ENCODE results near the gene ATP7B. TPM values are rescaled to one million over a fixed set of nuclear protein-coding genes. Genes with fewer than 3 reads are reported as not detected.
A peak's percentile ranks its signal among the peaks of the same experiment; 100 is the strongest.

Gene ATP7B
- total RNA-seq, 1 donor from 2014 or later: 3.9 TPM

GRCh38 chr13:51937320-51938290 lies 73.6 kb downstream of the ATP7B start:
- FAIRE-seq (no peak), DNase-seq (ENCODE audit: low read depth) (no peak)
- no peak overlapping the region for H3K4me3 ChIP-seq (ENCODE audit: low read depth, low read length)
- no peaks in the 10 kb centered on the region for H3K36me3 ChIP-seq (ENCODE audit: control insufficient read depth, insufficient read depth, low read length)
- H3K27me3 ChIP-seq (ENCODE audit: control insufficient read depth, insufficient read depth, low read length): peaks cover 2% of the 10 kb centered on the region
- TF ChIP-seq CTCF (IDR thresholded peaks at IDR 0.05; ENCODE audit: insufficient read depth, low read length, severe bottlenecking): no peak

GRCh38 chr13:51935326-51936171 lies 75.7 kb downstream of the ATP7B start:
- DNase-seq (ENCODE audit: low read depth): peak; percentile 20
- no peak for FAIRE-seq
- Histone ChIP-seq H3K4me3 (ENCODE audit: low read depth, low read length) (no peak overlapping the region), H3K36me3 (ENCODE audit: control insufficient read depth, insufficient read depth, low read length) (no peaks in the 10 kb centered on the region), H3K27me3 (ENCODE audit: control insufficient read depth, insufficient read depth, low read length) (peaks cover 2% of the 10 kb centered on the region)
- peak; percentile 68 for TF ChIP-seq CTCF (IDR thresholded peaks at IDR 0.05; ENCODE audit: insufficient read depth, low read length, severe bottlenecking)

GRCh38 chr13:51934461-51935087 lies 76.7 kb downstream of the ATP7B start:
- Histone ChIP-seq H3K4me3 (ENCODE audit: low read depth, low read length) (no peak overlapping the region), H3K27me3 (ENCODE audit: control insufficient read depth, insufficient read depth, low read length) (peaks cover 2% of the 10 kb centered on the region), H3K36me3 (ENCODE audit: control insufficient read depth, insufficient read depth, low read length) (no peaks in the 10 kb centered on the region)
- TF ChIP-seq CTCF (IDR thresholded peaks at IDR 0.05; ENCODE audit: insufficient read depth, low read length, severe bottlenecking): no peak
- DNase-seq (ENCODE audit: low read depth) (no peak), FAIRE-seq (no peak)

- Histone ChIP-seq H3K27me3 (ENCODE audit: control insufficient read depth, insufficient read depth, low read length) (peaks cover 2% of the 10 kb centered on the region), H3K4me3 (ENCODE audit: low read depth, low read length) (no peak overlapping the region), H3K36me3 (ENCODE audit: control insufficient read depth, insufficient read depth, low read length) (no peaks in the 10 kb centered on the region)
- no peak for TF ChIP-seq CTCF (IDR thresholded peaks at IDR 0.05; ENCODE audit: insufficient read depth, low read length, severe bottlenecking)
- FAIRE-seq (no peak), DNase-seq (ENCODE audit: low read depth) (no peak)
Measured at GRCh38 chr13:51933466-51934058, 77.7 kb downstream of the ATP7B start.

- FAIRE-seq (no peak), DNase-seq (ENCODE audit: low read depth) (no peak)
- no peaks in the 10 kb centered on the region for H3K27me3 ChIP-seq (ENCODE audit: control insufficient read depth, insufficient read depth, low read length)
- TF ChIP-seq CTCF (IDR thresholded peaks at IDR 0.05; ENCODE audit: insufficient read depth, low read length, severe bottlenecking): no peak
- H3K36me3 ChIP-seq (ENCODE audit: control insufficient read depth, insufficient read depth, low read length): no peaks in the 10 kb centered on the region
- no peak overlapping the region for H3K4me3 ChIP-seq (ENCODE audit: low read depth, low read length)
Measured at GRCh38 chr13:51932231-51932630, 79.0 kb downstream of the ATP7B start.

Measured in bronchial epithelial cell (primary cell).